NCI-H1930 (cell line): ENCODE data around the gene IL17C.
A peak's percentile ranks its signal among the peaks of the same experiment; 100 is the strongest.

Experiments used
- DNase-seq, 2 experiments: peaks; one replicate each; lab custom pipeline; 2025; lab: John Stamatoyannopoulos, UW

IL17C gene

DNA sequence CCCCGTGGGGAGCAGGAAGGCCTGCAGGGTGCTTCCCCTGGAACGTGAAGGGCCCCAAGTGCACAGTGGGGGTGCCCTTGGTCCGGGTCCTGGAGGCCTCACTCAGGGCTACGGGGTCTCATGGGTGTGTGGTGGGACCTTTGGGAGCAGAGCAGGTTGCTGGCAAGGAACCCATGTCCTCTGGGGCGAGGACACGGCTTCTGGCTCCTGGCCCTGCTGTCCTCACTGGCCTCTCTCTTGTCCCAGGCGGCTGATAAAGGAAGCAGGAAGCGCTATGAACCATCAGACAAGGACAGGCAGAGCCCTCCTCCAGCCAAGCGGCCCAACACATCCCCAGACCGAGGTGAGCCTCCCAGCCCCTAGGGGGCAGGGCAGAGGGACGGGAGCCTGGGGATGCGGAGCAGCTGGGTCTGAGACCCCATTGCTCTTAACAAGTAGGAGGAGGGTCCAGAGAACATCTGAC is 9.8 kb upstream of the IL17C start:
- peak in 1 of 2 experiments; percentile 6 for DNase-seq

DNA sequence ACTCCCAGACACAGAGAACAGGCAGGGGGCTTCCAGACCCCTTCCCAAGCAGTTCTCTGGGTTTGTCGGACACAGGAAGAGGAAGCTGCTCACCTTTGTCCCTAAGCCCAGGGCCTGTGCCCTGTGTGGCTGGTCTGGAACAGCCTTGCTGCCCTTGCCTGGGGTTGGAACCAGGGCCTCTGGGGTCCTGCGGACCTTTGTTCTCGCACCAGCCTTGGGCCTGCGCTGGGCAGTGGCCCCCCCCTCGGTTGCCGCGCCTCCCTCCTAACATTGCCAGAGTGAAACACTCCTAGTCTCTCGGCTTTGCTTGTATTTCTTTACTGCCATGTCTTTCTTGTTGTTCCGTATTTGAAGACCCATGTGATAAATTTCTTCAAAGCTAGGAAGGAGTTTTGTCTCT is 8.5 kb upstream of the IL17C start:
- DNase-seq = no peak

DNA sequence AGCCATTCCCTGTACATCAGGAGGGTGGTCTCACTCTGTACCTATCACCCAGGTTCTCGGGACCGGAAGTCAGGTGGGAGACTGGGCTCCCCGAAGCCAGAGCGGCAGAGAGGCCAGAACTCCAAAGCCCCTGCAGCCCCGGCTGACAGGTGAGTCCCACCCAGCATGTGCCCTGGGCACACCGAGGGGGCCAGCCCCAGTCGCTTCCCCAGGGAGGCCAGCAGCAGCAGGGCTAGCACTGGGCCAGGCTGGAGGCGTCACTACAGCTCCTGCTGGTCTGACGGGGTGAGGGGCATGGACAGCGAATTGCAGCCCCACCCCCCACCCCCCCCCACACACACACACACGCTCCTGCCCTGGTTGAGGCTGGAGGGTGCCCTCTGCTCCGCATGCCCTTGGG is 7.9 kb upstream of the IL17C start:
- DNase-seq = no peak

DNA sequence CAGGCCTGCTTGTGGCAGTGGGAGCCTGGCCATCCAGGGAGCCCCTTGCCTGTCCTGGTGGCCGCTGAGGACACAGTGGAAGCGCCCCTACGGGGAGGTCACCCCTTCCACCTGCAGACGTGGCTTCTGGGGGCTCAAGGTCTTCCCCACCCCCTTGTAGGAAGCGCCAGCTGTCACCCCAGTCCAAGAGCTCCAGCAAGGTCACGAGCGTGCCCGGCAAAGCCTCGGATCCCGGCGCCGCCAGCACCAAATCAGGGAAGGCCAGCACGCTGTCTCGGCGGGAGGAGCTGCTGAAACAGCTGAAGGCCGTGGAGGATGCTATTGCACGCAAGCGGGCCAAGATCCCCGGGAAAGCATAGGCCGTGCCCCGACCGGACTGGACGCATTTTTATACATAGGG is 7.4 kb upstream of the IL17C start:
- no peak for DNase-seq

DNA sequence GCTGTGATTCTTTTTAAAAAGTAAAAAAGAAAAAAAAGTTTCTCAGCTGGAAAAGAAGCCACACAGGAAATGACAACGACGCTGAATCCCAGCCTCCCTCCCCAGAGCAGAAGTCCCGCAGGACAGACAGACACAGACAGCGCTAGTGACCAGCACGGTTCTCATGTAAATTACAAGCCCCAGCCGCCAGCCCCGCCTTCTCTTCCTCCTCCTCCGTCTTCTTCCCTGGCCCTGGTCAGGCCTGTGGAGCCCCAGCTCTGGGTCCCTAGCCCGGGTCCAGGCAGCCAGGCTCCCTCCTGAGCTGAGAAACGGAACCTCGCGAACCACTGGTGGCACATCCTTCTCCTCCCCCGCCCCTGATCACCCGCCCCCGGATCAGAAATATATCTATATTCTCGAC is 7.0 kb upstream of the IL17C start:
- no peak for DNase-seq

DNA sequence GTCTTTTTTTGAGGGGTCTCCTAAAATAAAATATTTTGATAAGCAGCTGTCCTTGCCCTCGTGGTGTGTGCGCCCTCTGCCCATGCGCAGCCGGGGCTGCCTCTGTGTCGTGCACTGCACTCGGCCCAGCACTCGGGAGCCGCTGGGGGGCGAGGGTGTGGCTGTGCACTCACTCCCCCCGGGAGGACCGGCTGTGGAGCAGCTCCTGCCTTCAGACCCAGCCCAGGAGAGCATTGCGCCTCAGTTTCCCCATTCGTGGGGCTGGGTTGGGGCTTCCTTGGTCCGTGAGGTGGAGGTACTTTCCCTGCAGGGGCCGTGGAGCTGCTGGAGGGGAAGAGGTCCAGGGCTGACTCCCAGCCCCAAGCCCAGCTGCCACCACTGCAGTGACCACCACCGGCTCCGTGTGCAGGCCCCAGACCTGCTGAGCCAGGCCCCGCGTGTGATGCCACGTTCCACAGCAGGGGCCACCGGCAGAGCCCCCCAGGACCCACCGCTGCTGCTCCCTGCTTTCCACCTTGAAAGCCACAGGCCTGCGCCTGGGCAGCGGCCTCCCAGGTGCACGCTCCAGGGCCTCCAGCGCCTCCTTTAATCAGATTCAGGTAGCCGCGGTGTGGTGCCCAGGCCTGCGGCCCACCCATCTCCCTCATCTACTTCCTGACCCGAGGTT is 6.3 kb upstream of the IL17C start:
- DNase-seq = no peak

DNA sequence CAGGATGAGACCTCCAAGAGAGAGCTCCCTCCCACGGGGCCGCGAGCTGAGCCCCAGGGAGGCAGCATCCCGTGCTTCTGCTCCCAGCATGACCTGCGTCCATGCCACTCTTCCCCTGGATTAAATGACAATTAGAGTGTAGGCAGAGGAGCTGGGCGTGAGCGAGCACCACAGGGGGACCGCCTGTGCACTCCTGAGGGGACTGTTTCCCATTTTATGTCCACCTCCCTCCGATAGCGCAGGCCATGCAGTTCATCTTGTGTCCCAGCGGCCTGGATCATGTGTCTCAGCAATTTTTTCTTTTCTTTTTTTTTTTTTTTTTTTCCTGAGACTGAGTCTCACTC is 5.8 kb upstream of the IL17C start:
- no peak for DNase-seq

DNA sequence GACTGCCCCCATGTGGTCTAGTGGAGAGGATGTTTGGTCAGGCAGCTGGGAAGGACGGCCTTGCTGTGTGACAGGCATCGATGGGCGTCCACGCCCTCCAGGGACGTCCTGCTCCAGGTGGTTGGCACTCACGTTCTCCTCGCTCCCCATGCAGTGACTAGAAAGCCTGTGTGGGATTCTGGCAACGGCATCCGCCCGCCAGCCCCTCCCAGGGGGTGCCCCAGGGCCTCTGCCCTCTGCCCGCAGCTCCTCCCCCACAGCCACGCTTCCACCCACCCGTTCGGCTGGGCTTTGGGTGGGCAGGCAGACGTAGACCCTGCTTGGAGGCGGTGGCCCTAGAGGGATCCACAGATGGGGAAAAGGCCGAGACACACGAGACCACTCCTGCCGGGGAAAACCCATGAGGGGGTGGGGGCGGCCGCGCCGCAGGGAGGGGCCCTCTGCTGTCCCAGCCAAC is 4.7 kb upstream of the IL17C start:
- DNase-seq = peak in 1 of 2 experiments; percentile 1

DNA sequence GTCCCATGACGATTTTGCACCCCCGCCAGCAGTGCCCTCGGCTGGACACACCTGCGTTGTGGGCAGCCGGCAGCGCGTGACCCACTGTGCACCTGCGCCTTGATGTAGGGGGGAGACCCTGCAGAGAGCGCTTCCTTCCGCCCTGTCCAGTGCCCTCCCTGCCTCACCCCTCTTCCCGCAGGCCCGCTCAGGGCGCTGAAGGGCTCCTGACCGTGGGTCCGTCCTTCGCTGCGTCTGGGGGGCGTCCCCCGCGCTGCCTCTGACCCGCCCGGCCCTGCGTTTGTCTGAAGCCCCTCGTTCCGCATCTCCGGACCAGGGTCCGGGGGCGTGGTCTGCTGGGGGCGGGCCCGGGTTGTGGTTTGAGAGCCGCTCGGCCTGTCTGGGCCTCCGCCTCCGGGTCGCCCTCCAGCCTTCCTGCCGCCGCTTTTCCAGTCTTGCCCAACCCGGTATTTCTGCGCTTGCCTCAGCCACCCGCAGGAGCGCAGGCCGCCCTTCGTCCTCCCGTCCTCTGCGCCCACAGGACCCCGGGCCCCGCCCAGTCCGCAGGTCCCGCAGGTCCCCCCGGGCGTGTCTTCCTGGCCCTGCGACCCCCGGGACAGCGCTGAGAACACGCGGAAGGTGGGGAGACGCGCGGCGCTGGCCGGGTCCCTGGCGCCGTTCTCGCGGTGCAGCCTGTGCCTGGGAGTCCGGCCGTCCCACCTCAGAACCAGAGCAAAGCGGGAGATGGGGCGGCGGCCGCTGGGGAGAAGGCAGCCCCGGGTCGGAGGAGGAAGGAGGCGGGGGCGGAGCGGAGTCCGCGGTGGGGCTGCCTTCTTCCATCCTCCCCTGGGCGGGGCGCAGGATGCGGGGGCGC is 4.0 kb upstream of the IL17C start:
- no peak for DNase-seq

DNA sequence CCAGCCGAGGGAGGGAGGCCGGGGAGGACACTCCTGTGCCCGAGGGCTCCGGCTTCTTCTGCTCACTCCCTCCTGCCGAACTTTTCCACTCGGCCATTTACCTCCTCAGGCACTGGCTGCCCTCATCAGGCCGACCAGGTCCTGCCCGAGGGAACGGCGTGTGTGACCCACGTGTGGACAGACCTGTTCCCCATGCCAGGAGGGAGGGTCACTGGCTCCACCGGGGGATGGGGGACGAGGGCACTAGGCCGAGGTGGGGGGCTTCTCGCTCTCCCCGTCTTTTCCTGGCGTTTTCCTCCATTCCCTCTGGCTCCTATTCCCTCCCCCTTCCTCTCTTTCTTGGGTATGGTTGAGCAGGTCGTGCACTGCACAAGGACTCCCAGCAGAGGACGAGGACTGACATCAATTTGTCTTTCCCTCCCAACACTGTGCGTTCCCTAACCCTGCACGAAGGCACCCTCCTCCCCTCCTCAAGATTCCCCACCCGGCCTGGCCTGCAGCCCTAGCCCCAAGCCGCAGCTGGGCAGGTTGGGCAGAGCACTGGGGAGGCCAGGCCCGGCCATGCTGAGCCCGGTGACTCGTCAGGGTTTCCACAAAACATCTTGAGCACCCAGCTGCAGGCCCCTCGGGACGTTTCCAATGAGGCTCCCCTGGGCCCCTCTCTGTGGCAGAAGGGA is 3.2 kb upstream of the IL17C start:
- no peak for DNase-seq

DNA sequence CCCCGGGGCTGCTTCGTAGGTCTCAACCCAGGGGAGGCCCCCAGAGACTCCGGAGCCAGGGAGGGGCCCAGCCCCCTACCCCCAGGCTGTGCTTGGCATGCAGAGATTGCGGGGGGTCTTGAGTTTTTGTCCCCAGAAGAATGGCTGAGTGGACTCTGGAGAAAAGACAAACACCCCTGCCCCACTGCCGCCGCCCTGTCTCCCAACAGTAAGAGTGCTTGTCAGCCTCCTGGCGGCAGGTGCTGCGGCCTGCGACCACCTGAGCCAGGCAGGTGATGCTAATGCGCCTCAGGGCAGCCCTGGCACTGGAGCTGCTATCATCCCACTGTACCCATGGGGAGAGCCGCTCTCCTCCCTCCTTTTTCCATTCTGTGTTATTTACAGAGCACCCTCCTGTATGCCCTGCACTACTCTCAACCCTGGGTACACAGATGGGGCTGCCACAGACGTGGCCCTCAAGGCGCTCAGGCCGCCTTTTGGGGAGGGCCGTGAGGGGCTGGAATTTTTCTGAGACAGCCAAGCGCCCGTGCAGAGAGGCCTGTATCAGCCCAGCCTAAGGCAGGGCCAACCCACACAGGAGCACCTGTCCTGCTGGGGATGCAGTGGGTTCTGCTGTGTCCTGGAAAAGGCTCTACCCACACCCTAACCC is 2.6 kb upstream of the IL17C start:
- DNase-seq = no peak

DNA sequence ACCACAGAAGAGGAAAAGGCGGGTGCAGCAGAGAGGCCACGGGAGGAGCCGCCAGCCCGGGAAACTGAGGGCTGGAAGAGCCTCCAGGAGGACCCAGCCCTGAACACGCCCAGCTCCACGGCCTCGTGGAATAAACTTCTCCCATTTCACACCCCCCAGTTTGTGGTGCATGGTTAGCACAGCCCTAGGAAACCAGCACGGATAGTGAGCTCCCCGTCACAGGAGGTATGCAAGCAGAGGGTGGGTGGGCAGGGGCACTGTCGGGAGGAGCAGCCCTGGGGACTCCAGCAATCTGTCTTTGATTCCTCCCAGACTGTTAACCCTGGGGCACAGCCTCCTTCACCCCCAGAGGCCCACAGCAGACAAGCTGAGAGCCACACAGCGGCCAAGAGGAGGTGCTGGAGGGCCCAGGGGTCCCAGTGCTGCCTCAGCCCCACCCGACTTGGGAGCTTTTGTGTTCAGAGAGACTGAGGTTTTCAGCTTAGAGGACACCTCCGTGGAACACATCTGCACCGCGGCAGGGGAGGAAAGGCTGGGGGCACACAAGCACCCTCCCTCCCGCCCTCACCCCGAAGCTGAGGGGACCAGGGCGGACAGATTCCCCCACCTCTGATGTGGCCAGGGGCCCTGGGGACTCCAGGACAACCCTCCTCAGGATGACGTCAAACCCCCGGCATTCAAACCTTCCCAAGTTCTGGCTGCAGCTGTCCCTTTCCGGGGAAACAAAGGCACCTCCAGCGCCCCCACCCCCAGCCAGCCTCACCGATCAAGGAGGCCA is 1.7 kb upstream of the IL17C start:
- DNase-seq = no peak

DNA sequence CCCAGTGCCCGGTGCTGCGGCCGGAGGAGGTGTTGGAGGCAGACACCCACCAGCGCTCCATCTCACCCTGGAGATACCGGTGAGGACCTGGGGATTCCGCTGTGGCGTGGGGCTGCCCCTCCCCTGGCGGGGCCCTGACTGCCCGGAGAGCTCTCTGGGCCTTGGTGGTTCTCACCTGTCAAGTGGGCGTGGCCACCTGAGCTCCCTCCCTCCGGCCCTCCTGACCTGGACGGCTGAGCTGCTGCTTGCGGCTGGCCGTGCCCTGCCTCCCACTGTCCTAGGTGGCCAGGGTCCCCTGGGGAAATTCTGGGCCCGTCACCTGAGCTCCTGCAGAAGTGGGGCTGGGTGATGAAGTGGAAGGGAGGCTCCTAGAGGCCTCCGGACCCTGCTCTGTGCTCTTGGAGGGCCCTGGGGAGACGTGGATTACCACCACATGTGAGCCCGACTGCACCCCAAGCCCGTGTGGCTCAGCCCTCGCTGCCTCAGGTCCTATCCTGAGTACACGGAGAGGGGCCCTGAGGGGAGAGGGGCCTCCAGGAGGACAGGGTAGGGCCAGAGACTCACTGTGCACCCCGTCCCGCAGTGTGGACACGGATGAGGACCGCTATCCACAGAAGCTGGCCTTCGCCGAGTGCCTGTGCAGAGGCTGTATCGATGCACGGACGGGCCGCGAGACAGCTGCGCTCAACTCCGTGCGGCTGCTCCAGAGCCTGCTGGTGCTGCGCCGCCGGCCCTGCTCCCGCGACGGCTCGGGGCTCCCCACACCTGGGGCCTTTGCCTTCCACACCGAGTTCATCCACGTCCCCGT is 1.1 kb downstream of the IL17C start:
- no peak for DNase-seq

DNA sequence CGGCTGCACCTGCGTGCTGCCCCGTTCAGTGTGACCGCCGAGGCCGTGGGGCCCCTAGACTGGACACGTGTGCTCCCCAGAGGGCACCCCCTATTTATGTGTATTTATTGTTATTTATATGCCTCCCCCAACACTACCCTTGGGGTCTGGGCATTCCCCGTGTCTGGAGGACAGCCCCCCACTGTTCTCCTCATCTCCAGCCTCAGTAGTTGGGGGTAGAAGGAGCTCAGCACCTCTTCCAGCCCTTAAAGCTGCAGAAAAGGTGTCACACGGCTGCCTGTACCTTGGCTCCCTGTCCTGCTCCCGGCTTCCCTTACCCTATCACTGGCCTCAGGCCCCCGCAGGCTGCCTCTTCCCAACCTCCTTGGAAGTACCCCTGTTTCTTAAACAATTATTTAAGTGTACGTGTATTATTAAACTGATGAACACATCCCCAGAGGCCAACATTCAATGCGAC is 1.7 kb downstream of the IL17C start:
- no peak for DNase-seq

DNA sequence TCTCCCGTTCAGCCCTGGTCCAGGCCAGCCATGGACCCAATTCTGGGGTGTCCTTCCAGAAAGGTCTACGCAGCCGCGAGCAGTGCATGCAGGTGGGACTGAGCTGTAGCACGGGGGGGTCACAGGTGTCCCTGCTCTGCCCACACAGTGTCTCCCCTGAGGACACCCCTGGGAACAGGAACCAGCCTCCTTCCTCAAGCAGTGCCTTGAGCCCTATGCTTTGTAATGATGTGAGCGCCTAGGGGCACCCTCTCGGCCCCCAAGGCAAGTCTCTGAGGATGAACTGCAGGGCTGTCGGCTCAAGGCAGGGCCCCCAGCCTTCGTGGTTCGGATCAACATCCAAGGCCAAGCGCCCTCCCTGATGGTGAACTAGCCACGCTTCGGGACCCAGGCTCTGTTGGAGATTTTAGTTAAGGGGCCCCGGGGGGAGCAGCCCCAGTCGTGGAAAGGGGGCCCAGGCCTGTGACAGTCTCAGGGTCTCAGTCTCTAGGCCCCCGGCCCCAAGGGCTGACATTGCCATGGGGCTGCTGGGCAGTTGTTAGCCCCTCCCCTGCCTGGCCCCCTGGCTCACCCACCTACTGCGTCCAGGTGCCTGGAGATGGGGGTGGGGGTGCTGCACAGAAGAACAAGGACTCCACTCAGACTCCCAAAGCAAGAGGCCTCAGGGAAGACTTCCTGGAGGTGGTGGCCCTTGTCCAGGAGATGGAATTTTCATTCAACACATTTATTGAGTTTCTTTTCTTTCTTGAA is 2.3 kb downstream of the IL17C start:
- DNase-seq = no peak

DNA sequence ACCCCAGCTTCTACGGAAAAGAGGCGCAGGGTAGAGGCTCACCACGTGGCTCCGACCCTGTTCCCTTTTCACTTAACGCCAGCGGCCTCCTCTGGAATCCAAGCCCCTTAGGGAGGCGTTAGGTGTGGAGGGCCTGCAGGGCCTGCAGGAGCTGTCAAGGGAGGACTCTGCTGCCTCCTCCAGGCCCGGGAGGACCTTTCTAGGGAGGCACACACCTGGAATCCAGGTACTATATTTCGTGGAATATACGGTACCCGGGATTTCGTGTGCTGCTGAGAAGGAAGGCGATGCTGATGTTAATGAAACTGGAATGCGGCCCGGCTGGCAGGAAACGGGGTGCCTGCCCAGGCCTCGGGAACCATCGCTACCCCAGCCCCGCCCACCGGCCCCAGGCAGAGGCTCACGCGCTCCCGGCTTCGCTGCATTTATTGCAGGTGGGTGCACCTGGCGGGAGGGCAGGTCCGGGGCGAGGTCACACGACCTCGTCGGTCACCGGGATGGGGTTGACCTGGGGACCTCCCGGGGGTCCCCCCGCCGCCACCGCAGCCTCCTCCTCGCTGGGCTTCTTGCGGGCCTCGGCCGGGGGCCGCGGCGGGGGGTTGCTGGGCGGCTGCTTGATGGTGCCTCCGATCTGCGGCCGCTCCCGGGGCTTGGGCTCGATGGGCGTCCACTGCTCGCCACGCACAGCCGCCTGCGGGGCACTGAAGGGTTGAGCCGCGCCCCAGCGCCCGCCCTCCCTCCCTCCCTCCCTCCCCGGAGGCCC is 4.7 kb downstream of the IL17C start:
- DNase-seq = no peak

DNA sequence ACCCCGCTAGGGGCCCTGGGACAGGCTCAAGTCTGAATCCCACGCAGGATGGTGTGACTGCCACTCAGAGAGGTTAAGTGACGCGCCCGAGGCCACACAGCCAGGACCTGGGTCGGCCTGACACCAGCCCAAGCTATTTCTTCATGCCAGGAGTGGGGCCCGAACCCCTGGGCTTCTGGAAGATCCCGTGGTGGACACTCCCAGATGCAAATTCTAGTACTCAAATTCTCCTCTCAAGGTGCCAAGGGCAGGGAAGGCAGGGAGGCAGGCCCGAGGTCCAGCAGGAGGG is 5.2 kb downstream of the IL17C start:
- no peak for DNase-seq

DNA sequence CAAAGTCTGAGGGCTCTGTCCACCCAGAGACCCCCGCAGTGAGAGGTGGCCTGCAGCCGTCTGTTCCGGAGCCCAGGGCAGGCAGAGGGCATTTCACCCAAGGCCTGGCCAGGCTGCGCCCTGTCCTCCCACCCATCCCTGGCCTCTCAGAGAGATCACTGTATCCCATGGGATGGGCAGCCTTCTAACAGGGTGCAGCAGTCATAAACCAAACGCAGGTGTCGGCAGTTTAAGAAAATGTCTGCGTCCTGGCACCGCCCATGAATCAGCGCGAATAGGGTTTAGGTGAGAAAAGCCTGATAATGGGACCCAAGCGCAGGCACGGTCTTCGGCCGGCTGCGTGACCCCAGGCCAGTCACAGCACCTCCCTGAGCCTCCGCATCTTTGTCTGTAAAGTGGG is 7.1 kb downstream of the IL17C start:
- DNase-seq = no peak

DNA sequence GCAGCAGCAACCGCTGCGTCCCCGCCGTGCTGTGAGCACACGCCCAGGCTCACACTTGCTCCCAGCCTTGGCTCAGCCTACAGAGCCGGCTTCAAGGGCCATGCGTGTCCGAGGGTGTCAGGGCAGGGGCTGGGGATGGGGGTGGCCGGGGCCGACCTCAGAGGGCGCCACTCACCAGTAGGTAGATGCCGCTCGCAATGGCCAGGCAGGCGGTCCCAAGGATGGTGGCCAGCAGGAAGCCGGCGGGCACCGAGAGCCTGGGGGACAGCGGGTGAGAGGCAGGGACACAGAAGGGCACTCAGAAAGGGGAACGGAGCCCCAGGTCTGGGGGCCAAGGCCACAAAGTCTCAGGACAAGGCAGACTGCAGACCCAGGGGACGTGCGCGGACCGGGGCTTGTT is 7.6 kb downstream of the IL17C start:
- DNase-seq = no peak
